NT2/D1 (cell line): ENCODE measurements around the gene PRSS57.

Experiments used
- SUZ12 ChIP-seq: IDR thresholded peaks from 2 replicates; pipeline ENCODE4 v1.6.1; 2011; ENCODE audit not compliant: insufficient read length, insufficient read depth; ENCODE audit errors: extremely low read depth
- YY1 ChIP-seq: IDR thresholded peaks from 2 replicates; pipeline ENCODE4 v1.6.1; 2011; ENCODE audit not compliant: insufficient read length, insufficient read depth

GRCh38 chr19:723714-724113 lies 28.5 kb upstream of the PRSS57 start:
- TF ChIP-seq YY1 (no peak), SUZ12 (no peak)
